Lung (tissue), 12 donors: ENCODE results near the gene RAB21. TPM values are rescaled to one million over a fixed set of nuclear protein-coding genes. Genes with fewer than 3 reads are reported as not detected.
"Not testable (repeated sequence)": the region's sequence is repeated elsewhere in the genome, so short reads cannot be mapped to it uniquely, and the experiment has no call there.

Experiments used
- ATAC-seq: fragments of 200-7000 bp; cut with Tn5 transposase; one replicate; pipeline ENCODE4 v1.9.1; 2020; ENCODE audit warnings: moderate number of reproducible peaks; ENCODE audit not compliant: insufficient read depth, low FRiP score
- DNase-seq, 3 donors: peaks; one replicate each; pipeline ENCODE4 v3.0.0-alpha.2; 2013 to 2017
- H3K27ac ChIP-seq, 2 donors: one replicate each; pipeline ENCODE4 v1.5.1; 2013; ENCODE audit warnings: mild to moderate bottlenecking in 2 of 2, moderate library complexity in 2 of 2, control low read depth in 1 of 2, inconsistent platforms in 1 of 2, low read depth in 1 of 2, low read length in 1 of 2
- H3K27me3 ChIP-seq, 3 donors: one replicate each; pipeline ENCODE4 v1.5.1; 2013; ENCODE audit warnings: low read length in 2 of 3; ENCODE audit not compliant: control insufficient read depth in 3 of 3, insufficient read depth in 3 of 3
- H3K36me3 ChIP-seq, 4 donors: one replicate each; pipeline ENCODE4 v1.5.1; 2013; ENCODE audit warnings: low read length in 4 of 4, mild to moderate bottlenecking in 1 of 4, moderate library complexity in 1 of 4; ENCODE audit not compliant: control insufficient read depth in 4 of 4, insufficient read depth in 4 of 4
- H3K4me1 ChIP-seq, 5 donors: one replicate each; pipeline ENCODE4 v1.5.1; 2013; ENCODE audit warnings: low read length in 5 of 5, mild to moderate bottlenecking in 2 of 5, moderate library complexity in 1 of 5; ENCODE audit not compliant: control insufficient read depth in 5 of 5, insufficient read depth in 5 of 5
- H3K4me3 ChIP-seq: one replicate; pipeline ENCODE4 v1.5.1; 2013; ENCODE audit warnings: mild to moderate bottlenecking, control low read depth, moderate library complexity
- H3K9ac ChIP-seq, 2 donors: one replicate each; pipeline ENCODE4 v1.5.1; 2013; ENCODE audit warnings: low read length in 2 of 2, control low read depth in 1 of 2; ENCODE audit not compliant: insufficient read depth in 1 of 2
- H3K9me3 ChIP-seq, 4 donors: one replicate each; pipeline ENCODE4 v1.5.1; 2013; ENCODE audit warnings: low read length in 3 of 4, mild to moderate bottlenecking in 1 of 4, moderate library complexity in 1 of 4; ENCODE audit not compliant: control insufficient read depth in 4 of 4, insufficient read depth in 3 of 4
- WGBS, 2 donors: extraction: QIAGEN DNeasy Blood & Tissue Kit; methylation state at CpG; one replicate each; pipeline ENCODE4 v1.1.7; 2013; 5-methylcytosine and 5-hydroxymethylcytosine counted together
- polyA plus RNA-seq, 2 donors: library from polyadenylated mRNA; stranded (reverse); fragments of 200-250 nt; gene quantifications; one replicate each; pipeline ENCODE4 v1.2.1, GENCODE V29; 2013
- total RNA-seq, 2 donors: library from RNA; depleted of rRNA in 1 of 2; stranded (reverse); fragments of >200 nt in 1 of 2; gene quantifications; one replicate each; pipeline ENCODE4 v1.2.1, GENCODE V29; 2014 to 2021
- TF ChIP-seq, protein P1 (sequence below): IDR thresholded peaks from 2 replicates; pipeline ENCODE4 v1.5.1; 2012; ENCODE audit warnings: mild to moderate bottlenecking; ENCODE audit errors: control extremely low read depth, extremely low read depth
- donor health status: control.
- donor health status: control.
- donor health status: Bipolar disorder and iron deficiency.
- donor health status: healthy.
- donor health status: DM: yes; HTN: yes; CAD: no.

The RAB21 gene
- total and polyA plus RNA-seq, 4 donors, result 11.8 to 58.5 (median 50.7) TPM

DNA sequence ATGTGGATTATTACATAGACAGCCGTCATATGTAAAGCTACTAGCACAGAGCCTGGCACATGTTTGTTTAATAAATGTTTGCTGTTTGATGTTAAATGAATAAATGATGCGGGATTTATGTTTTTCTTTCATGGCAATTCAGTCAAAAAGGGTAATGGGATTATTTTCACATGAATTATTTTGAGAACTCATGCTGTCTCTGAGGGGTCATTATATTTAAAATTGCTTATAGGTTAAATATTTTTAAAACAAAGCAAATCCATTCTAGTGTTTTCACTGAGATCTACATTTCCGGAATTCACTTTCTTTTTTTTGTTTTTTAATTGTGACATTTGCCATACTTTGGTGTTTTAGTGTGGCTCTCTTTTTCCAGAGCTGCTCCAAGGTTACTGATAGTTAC, 5.3 kb downstream of the RAB21 start:
- DNase-seq, result no peak
- 96 to 98% methylated on average over 3 of the region's 3 CpGs for WGBS, 2 donors
- no peak for ATAC-seq
- H3K4me3 ChIP-seq, result no peak overlapping the region
- no peak overlapping the region for H3K27ac ChIP-seq
- H3K9me3 ChIP-seq, result peaks cover 0 to 13% (median 5%) of the 10 kb centered on the region in 4 donors
- peaks cover 4 to 27% (median 7%) of the 10 kb centered on the region in 5 donors for H3K4me1 ChIP-seq
- TF ChIP-seq, protein P1, sequence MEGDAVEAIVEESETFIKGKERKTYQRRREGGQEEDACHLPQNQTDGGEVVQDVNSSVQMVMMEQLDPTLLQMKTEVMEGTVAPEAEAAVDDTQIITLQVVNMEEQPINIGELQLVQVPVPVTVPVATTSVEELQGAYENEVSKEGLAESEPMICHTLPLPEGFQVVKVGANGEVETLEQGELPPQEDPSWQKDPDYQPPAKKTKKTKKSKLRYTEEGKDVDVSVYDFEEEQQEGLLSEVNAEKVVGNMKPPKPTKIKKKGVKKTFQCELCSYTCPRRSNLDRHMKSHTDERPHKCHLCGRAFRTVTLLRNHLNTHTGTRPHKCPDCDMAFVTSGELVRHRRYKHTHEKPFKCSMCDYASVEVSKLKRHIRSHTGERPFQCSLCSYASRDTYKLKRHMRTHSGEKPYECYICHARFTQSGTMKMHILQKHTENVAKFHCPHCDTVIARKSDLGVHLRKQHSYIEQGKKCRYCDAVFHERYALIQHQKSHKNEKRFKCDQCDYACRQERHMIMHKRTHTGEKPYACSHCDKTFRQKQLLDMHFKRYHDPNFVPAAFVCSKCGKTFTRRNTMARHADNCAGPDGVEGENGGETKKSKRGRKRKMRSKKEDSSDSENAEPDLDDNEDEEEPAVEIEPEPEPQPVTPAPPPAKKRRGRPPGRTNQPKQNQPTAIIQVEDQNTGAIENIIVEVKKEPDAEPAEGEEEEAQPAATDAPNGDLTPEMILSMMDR, result no peak
- H3K9ac ChIP-seq, result no peak overlapping the region
- no peaks in the 10 kb centered on the region for H3K27me3 ChIP-seq
- H3K36me3 ChIP-seq, result peaks cover 0 to 13% (median 6%) of the 10 kb centered on the region in 4 donors

DNA sequence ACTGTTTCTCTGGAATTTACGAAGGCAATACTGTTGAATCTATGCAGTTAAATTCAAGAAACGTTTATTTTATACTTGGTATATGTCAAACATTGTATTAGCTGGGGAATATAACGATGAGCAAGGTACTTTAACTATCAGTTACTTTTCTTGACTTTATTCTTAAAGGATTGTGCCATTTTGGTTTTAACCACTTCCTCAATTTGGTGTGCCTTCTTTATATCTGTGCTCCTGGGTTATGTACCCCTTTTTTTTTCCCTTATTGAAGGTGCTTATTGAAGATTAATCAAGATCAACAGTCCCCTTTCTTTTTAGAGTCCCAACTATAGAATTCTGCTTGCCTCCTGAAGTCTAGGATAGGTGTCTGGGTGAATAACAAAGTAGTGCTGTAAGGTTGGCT, 5.8 kb downstream of the RAB21 start:
- Histone ChIP-seq H3K27ac (no peak overlapping the region), H3K4me1 (peaks cover 4 to 27% (median 7%) of the 10 kb centered on the region in 5 donors), H3K4me3 (no peak overlapping the region), H3K27me3 (no peaks in the 10 kb centered on the region), H3K9me3 (peaks cover 0 to 13% (median 5%) of the 10 kb centered on the region in 4 donors), H3K9ac (no peak overlapping the region), H3K36me3 (peaks cover 0 to 13% (median 6%) of the 10 kb centered on the region in 4 donors)
- ATAC-seq (no peak), DNase-seq (no peak)
- TF ChIP-seq, protein P1, result no peak
- WGBS, 2 donors, result 60 to 92% methylated on average over 3 of the region's 3 CpGs

DNA sequence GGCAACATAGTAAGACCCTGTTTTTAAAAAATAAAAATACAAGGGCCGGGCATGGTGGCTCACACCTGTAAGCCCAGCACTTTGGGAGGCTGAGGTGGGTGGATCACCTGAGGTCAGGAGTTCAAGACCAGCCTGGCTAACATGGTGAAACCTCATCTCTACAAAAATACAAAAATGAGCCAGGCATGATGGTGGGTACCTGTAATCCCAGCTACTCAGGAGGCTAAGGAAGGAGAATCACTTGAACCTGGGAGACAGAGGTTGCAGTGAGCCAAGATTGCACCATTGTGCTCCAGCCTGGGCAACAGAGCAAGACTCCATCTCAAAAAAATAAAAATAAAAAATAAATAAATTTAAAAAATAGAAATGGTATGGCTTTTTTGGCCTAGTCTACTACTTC, 6.7 kb downstream of the RAB21 start:
- not testable (repeated sequence) for H3K27me3 ChIP-seq, H3K27ac ChIP-seq, ATAC-seq, DNase-seq, H3K9ac ChIP-seq, H3K4me3 ChIP-seq
- 100% methylated on average over 1 of the region's 1 CpG for WGBS, 2 donors
- H3K9me3 ChIP-seq, result peaks cover 0 to 13% (median 5%) of the 10 kb centered on the region in 4 donors
- peaks cover 0 to 21% (median 4%) of the 10 kb centered on the region in 5 donors for H3K4me1 ChIP-seq
- H3K36me3 ChIP-seq, result peaks cover 0 to 13% (median 6%) of the 10 kb centered on the region in 4 donors

DNA sequence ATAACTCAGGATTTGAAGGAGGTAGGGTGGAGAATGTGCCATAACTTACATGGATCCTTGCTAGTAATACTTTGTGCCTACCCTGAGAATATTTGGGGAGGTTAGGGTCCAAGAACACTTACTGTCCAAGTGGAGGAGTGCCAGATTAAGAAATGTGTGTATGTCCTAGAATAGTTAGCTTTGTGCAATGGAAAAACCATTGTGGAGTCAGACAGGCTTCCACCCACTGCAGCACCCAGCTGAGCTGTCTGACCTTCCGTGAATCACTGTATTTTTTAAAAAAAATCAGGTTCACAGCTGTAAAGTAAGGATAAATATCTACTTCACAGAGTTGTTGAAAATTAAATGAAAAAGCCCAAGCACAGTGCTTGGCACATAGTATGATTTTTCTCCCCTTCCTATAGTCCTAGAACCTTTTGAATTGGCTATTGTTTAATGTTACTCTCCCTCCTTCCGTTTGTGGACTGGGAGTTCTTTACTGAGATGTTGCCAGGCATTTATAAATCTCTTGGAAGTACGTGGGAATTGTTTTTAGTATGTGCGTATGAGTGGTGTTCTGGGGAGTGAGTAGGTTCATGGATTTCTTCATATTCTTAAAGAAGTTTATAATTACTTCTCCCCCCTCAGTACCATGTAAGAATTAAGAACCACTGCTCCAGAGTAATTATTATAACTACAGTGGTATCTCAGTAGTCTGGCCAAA, 9.2 kb downstream of the RAB21 start:
- Histone ChIP-seq H3K4me1 (peaks cover 0 to 21% (median 0%) of the 10 kb centered on the region in 5 donors), H3K27me3 (no peaks in the 10 kb centered on the region), H3K4me3 (no peak overlapping the region), H3K9ac (no peak overlapping the region), H3K27ac (peak overlapping the region in 1 of 2 donors; percentile 41), H3K36me3 (peaks cover 0 to 6% (median 3%) of the 10 kb centered on the region in 4 donors), H3K9me3 (peaks cover 0 to 13% (median 4%) of the 10 kb centered on the region in 4 donors)
- TF ChIP-seq, protein P1, result no peak
- ATAC-seq (no peak), DNase-seq (no peak)
- 68 to 82% methylated on average over 4 of the region's 4 CpGs for WGBS, 2 donors
